ENCODE data around the gene MAPK4. TPM values are rescaled to one million over a fixed set of nuclear protein-coding genes. Genes with fewer than 3 reads are reported as not detected.

Gene MAPK4
- total and polyA plus RNA-seq, 2 of the 4 experiments (the other 2 are of a cell fraction), result not detected

- Histone ChIP-seq H3K9ac (ENCODE audit: low read depth, low read length) (no peak overlapping the region), H4K20me1 (ENCODE audit: insufficient read depth, low read length) (no peaks in the 10 kb centered on the region), H2BK5ac (ENCODE audit: low read depth, low read length, poor library complexity, severe bottlenecking) (no peak overlapping the region), H2BK20ac (ENCODE audit: low read depth, low read length) (no peak overlapping the region), H2AK5ac (ENCODE audit: low read depth, low read length) (no peak overlapping the region), H3K14ac (replicated peaks; ENCODE audit: low read depth, low read length) (no peak overlapping the region), H4K91ac (ENCODE audit: insufficient read depth, low read depth, low read length) (no peak overlapping the region), H3K27ac (ENCODE audit: insufficient read depth, low read length) (no peak overlapping the region), H3K4me1 (ENCODE audit: control insufficient read depth, insufficient read depth, low read length) (no peaks in the 10 kb centered on the region), H3K4ac (ENCODE audit: low read depth, low read length) (no peak overlapping the region), H2BK120ac (ENCODE audit: low read depth, low read length) (no peak overlapping the region), H4K8ac (ENCODE audit: low read depth in 2 of 2, low read length in 2 of 2) (no peak overlapping the region), H2BK15ac (ENCODE audit: low read depth, low read length) (no peak overlapping the region), H3K18ac (ENCODE audit: low read depth, low read length) (no peak overlapping the region), H3K9me3 (ENCODE audit: control insufficient read depth, insufficient read depth, low read length) (no peaks in the 10 kb centered on the region), H3K27me3 (ENCODE audit: control insufficient read depth, insufficient read depth, low read length) (no peaks in the 10 kb centered on the region), H3K9me1 (ENCODE audit: insufficient read depth, low read length) (no peaks in the 10 kb centered on the region), H3K79me1 (ENCODE audit: low read depth in 1 of 2, low read length in 2 of 2) (no peaks in the 10 kb centered on the region), H2AFZ (replicated peaks; ENCODE audit: low read length, poor library complexity) (no peak overlapping the region), H3K4me3 (ENCODE audit: insufficient read depth, low read depth, low read length) (no peak overlapping the region), H2AK9ac (replicated peaks; ENCODE audit: low read depth, low read length, poor library complexity) (no peak overlapping the region), H3K23ac (ENCODE audit: low read depth, low read length) (no peak overlapping the region), H3K4me2 (ENCODE audit: low read depth, low read length) (no peak overlapping the region), H4K5ac (ENCODE audit: low read depth, low read length) (no peak overlapping the region), H3K56ac (ENCODE audit: extremely low read depth, insufficient read depth, low read length) (no peak overlapping the region), H3K36me3 (ENCODE audit: control insufficient read depth, insufficient read depth, low read length) (no peaks in the 10 kb centered on the region)
- ATAC-seq (ENCODE audit: low read depth) (no peak), DNase-seq (no peak)
- WGBS, 2 experiments (ENCODE audit: extremely low coverage in 2 of 2, insufficient read length in 1 of 2), result 71% methylated on average over 1 of the region's 6 CpGs; no CpG with 5 or more reads in 1 of the 2 experiments
- ChIA-PET POLR2A (ENCODE audit: unreplicated experiment) (no interaction called here), CTCF (no interaction called here)
- intact Hi-C loops (cut with micrococcal nuclease), result no loop called here
- no TSS peak for BruUV-seq (replicated peaks)
- in situ Hi-C loops (cut with MboI; ENCODE audit: low sequenced_read_pairs), result no loop called here
- TF ChIP-seq FOS (IDR thresholded peaks at IDR 0.05; ENCODE audit: low read depth, low read length) (no peak), CEBPB (IDR thresholded peaks at IDR 0.05; ENCODE audit: low read depth, low read length) (no peak), SMC3 (IDR thresholded peaks at IDR 0.05; ENCODE audit: low read depth, low read length) (no peak), MAZ (IDR thresholded peaks at IDR 0.05; ENCODE audit: borderline replicate concordance, low read depth, low read length) (no peak), MAFK (IDR thresholded peaks at IDR 0.05; ENCODE audit: low read depth, low read length) (no peak), POLR2A (IDR thresholded peaks at IDR 0.05; ENCODE audit: low read depth, low read length) (no peak), CTCF (conservative IDR thresholded peaks at IDR 0.05; ENCODE audit: low read depth, low read length) (no peak), NFE2L2 (IDR thresholded peaks at IDR 0.05; ENCODE audit: low read depth, low read length) (no peak), ELK1 (IDR thresholded peaks at IDR 0.05; ENCODE audit: borderline replicate concordance, low read depth, low read length) (no peak), CHD1 (IDR thresholded peaks at IDR 0.05; ENCODE audit: low read depth, low read length) (no peak), RFX5 (IDR thresholded peaks at IDR 0.05; ENCODE audit: low read depth, low read length) (no peak), RAD21 (IDR thresholded peaks at IDR 0.05; ENCODE audit: low read length) (no peak), RCOR1 (IDR thresholded peaks at IDR 0.05; ENCODE audit: insufficient replicate concordance, low read length) (no peak), MXI1 (IDR thresholded peaks at IDR 0.05; ENCODE audit: borderline replicate concordance, low read depth, low read length) (no peak), BHLHE40 (IDR thresholded peaks at IDR 0.05; ENCODE audit: low read depth, low read length) (no peak)
- TF ChIP-seq, protein P1, sequence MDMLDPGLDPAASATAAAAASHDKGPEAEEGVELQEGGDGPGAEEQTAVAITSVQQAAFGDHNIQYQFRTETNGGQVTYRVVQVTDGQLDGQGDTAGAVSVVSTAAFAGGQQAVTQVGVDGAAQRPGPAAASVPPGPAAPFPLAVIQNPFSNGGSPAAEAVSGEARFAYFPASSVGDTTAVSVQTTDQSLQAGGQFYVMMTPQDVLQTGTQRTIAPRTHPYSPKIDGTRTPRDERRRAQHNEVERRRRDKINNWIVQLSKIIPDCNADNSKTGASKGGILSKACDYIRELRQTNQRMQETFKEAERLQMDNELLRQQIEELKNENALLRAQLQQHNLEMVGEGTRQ (IDR thresholded peaks at IDR 0.05; ENCODE audit: low read depth, low read length), result no peak
- dilution Hi-C loops (cut with HindIII; ENCODE audit: low sequenced_read_pairs, unreplicated experiment), result no loop called here
Measured at GRCh38 chr18:50675043-50675442, 115.2 kb downstream of the MAPK4 start.
